NCI-H146 (cell line): ENCODE results near the gene TYW1.
A peak's percentile ranks its signal among the peaks of the same experiment; 100 is the strongest.
"Not testable (repeated sequence)": the region's sequence is repeated elsewhere in the genome, so short reads cannot be mapped to it uniquely, and the experiment has no call there.

Experiments
- DNase-seq: peaks from one replicate; lab custom pipeline; 2025; lab: John Stamatoyannopoulos, UW

The TYW1 gene, protein sequence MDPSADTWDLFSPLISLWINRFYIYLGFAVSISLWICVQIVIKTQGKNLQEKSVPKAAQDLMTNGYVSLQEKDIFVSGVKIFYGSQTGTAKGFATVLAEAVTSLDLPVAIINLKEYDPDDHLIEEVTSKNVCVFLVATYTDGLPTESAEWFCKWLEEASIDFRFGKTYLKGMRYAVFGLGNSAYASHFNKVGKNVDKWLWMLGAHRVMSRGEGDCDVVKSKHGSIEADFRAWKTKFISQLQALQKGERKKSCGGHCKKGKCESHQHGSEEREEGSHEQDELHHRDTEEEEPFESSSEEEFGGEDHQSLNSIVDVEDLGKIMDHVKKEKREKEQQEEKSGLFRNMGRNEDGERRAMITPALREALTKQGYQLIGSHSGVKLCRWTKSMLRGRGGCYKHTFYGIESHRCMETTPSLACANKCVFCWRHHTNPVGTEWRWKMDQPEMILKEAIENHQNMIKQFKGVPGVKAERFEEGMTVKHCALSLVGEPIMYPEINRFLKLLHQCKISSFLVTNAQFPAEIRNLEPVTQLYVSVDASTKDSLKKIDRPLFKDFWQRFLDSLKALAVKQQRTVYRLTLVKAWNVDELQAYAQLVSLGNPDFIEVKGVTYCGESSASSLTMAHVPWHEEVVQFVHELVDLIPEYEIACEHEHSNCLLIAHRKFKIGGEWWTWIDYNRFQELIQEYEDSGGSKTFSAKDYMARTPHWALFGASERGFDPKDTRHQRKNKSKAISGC

GRCh38 chr7:66996444-66997191 lies at the start of gene TYW1:
Gene TYW1 (plus strand): TSS chr7:66996833. CDS start chr7:66996979, 146 bp downstream.
- DNase-seq, result peak; percentile 98

GRCh38 chr7:66948480-66949109 lies 48.0 kb upstream of the TYW1 start:
- DNase-seq, result no peak

- DNase-seq, result no peak
Measured at GRCh38 chr7:66950311-66950710, 46.3 kb upstream of the TYW1 start.

- no peak for DNase-seq
Measured at GRCh38 chr7:66950763-66951162, 45.9 kb upstream of the TYW1 start.

GRCh38 chr7:66952343-66953043 lies 44.1 kb upstream of the TYW1 start:
- no peak for DNase-seq

DNA sequence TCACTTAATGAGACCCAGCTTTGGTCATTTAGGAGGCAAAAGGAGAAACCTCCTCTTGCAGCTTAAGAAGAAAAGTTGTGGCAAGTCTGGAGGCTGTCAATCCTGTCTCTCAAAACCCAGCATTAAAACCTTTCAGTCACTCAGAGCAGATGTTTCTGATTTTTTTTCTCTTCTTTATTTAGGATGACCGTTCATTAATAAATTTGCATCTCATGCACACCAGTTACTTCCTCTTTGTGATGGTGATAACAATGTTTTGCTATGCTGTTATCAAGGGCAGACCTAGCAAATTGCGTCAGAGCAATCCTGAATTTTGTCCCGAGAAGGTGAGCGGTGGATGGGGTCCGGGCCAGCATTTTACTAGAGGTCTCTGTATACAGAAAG lies 43.6 kb upstream of the TYW1 start:
- no peak for DNase-seq

- no peak for DNase-seq
Measured at GRCh38 chr7:66957595-66958290, 38.9 kb upstream of the TYW1 start.

DNA sequence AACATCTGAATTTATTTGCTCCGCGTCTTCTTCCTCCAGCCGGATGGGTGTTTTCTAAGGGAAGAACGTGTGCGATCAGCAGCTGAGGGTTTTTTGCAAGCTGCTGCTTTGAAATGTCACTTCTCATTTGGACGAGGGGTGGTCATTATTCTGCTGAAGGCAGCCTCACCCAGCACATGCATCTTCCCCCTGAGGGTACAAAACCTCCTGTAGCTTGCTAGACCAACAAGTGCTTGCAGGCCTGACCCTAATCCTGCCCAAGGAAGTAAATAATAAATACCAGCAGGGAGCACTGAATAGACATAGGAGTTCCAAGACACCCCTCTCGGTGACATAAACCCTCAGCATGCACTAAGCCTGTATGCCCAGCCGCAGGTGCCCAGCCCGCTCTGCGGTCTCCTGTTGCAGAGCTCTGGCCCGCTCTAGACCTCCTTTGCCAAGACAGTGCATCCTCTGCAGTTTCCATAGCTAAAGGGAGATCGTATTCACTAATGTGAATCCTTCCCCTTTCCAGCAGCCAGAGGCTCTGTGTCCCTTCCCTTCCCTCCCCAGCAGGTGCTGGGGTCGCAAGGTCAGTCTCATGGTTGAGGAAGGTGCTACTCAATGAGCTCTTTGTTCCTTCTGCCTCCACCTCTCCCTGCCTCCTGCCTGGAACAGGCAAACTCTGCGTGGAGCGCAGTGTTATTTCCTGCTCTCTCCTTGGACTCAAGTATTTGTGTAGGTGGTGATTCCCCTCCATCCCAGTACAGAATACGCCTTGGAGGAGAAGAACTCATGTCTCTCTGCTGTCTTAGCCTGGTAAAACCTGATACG lies 37.9 kb upstream of the TYW1 start:
- no peak for DNase-seq

DNA sequence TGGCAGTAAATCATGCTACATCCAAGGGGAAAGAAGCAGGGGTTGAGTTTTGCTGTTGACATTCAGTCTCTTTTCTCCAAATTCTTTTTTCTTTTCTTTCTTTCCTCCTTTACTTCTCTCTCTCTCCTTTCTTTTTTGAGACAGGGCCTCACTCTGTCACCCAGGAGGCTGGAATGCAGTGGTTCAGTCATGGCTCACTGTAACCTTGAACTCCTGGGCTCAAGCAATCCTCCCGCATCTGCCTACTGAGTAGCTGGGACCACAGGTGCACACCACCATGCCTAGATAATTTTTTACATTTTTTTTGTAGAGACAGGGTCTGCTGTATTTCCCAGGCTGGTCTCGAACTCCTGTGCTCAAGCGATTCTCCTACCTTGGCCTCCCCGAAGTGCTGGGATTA lies 36.4 kb upstream of the TYW1 start:
- DNase-seq, result no peak

GRCh38 chr7:66961096-66961495 lies 35.5 kb upstream of the TYW1 start:
- DNase-seq, result no peak

- no peak for DNase-seq
Measured at GRCh38 chr7:66964411-66964810, 32.2 kb upstream of the TYW1 start.

DNA sequence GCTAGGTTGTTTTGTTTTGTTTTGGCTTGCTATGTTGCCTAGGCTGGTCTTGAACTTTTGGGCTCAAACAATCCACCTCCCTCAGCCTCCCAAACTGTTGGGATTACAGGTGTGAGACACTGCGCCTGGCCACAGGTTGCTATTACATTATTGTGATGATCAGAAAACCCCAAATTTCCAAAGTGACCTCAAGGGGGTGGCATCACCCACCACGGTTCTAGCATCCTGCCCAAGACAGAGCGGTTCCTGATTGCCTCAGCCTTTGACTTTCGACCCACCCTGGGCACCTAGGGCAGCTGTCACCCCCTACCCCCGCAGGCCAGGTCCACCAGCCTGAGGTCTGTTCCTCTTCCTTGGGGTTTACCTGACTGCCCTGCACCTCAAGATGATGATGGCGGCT lies 29.6 kb upstream of the TYW1 start:
- no peak for DNase-seq

GRCh38 chr7:66969001-66969400 lies 27.6 kb upstream of the TYW1 start:
- DNase-seq, result not testable (repeated sequence)

- DNase-seq, result no peak
Measured at GRCh38 chr7:66970310-66970709, 26.3 kb upstream of the TYW1 start.

DNA sequence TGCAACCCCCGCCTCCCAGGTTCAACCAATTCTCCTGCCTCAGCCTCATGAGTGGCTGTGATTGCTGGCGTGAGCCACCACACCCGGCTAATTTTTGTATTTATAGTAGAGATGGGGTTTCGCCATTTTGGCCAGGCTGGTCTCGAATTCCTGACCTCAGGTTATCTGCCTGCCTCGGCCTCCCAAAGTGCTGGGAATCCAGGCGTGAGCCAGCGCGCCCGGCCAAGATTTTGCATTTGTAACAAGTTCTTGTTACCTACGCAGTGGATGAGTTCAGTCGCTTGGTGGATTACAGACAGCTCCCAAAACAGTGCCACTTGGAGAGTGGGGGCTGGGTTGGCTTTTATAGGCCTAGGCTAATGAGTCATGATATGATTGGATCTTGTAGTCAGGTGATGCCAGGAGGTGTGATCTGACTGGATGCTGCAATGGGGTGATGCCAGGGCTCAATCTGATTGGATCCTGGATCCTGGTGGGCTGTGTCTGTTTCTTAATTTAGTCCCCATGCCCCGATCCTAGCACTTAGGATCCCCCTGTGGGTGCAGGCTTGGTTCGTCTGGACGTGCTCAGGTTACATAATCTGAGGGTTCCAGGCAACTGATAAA lies 21.5 kb upstream of the TYW1 start:
- no peak for DNase-seq

- not testable (repeated sequence) for DNase-seq
Measured at GRCh38 chr7:66978312-66978711, 18.3 kb upstream of the TYW1 start.

GRCh38 chr7:66979013-66979412 lies 17.6 kb upstream of the TYW1 start:
- DNase-seq, result not testable (repeated sequence)

DNA sequence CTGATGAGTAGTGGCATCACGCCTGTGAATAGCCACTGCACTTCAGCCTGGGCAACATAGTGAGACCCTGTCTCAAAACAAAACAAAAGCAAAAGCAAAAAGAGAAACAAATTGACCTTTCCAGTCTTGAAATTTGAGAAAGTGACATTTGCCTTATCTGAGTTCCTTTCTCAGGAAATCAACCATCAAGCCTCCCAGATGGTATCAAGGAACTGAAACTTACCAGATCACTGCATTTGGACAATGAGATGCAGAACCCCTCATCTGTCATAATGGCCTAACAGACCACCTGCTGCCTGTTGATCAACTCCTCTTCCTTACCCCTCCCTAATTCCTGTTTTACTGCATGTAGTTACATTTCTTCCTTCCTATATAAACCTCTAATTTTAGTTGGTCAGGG lies 16.3 kb upstream of the TYW1 start:
- not testable (repeated sequence) for DNase-seq

GRCh38 chr7:66989552-66989951 lies 7.1 kb upstream of the TYW1 start:
- not testable (repeated sequence) for DNase-seq

DNA sequence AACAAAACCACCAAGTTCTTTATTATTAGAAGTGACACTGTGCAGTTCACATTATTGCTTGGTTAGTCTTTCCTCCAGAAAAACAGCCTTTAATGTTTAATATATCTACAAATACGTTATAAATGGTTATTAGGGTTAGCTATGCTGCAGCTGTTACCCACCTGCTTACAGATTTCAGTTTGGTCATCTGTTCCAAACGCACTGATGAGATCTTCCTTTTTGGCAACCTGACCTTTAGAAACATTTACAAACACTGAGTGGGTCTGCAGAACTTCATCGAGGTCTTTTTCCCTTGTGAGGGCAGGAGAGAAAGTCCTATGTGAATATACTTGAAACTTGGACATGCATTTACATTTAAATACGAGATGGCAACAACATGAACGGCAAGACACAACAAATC lies 2.6 kb upstream of the TYW1 start:
- DNase-seq, result not testable (repeated sequence)
